DND-41 (cell line): ENCODE data around the gene SNPH.

ENCODE experiments used
- ATAC-seq: fragments of 200-7000 bp; cut with Tn5 transposase; 3 replicates; pipeline ENCODE4 v1.9.1; 2021; ENCODE audit warnings: low read depth; ENCODE audit not compliant: insufficient read depth
- DNase-seq: peaks from one replicate; pipeline ENCODE4 v3.0.0-alpha.2; 2020
- H2AFZ ChIP-seq: 2 replicates; pipeline ENCODE4 v1.6.0; 2012; ENCODE audit warnings: low read depth, low read length
- H3K27ac ChIP-seq: 2 replicates; pipeline ENCODE4 v1.5.1; 2012; ENCODE audit warnings: low read length, inconsistent platforms
- H3K27me3 ChIP-seq: fragments of 200-600 bp; sonication (generic); 2 replicates; pipeline ENCODE4 v1.6.0; 2012; ENCODE audit warnings: low read length, mild to moderate bottlenecking, inconsistent platforms; ENCODE audit not compliant: insufficient read depth, poor library complexity
- H3K36me3 ChIP-seq: 2 replicates; pipeline ENCODE4 v1.5.1; 2012; ENCODE audit warnings: low read length, inconsistent platforms; ENCODE audit not compliant: insufficient read depth
- H3K4me1 ChIP-seq: 2 replicates; pipeline ENCODE4 v1.5.1; 2012; ENCODE audit warnings: mild to moderate bottlenecking, low read length; ENCODE audit not compliant: insufficient read depth
- H3K4me2 ChIP-seq: 2 replicates; pipeline ENCODE4 v1.6.0; 2012; ENCODE audit warnings: mild to moderate bottlenecking, moderate library complexity, low read length, inconsistent platforms; ENCODE audit not compliant: insufficient read depth
- H3K4me3 ChIP-seq, 2 experiments: fragments of 200-600 bp in 1 of 2; shearing (Covaris generic) in 1 of 2; 2 replicates each; pipeline ENCODE4 v1.5.1; 2012 to 2016; ENCODE audit warnings: inconsistent platforms in 2 of 2, low read length in 2 of 2, mild to moderate bottlenecking in 2 of 2, low read depth in 1 of 2, moderate library complexity in 1 of 2
- H3K79me2 ChIP-seq: 2 replicates; pipeline ENCODE4 v1.6.0; 2012; ENCODE audit warnings: low read length, inconsistent platforms; ENCODE audit not compliant: insufficient read depth
- H3K9ac ChIP-seq: 2 replicates; pipeline ENCODE4 v1.6.0; 2012; ENCODE audit warnings: low read depth, mild to moderate bottlenecking, inconsistent platforms, low read length, moderate library complexity
- H3K9me3 ChIP-seq: 2 replicates; pipeline ENCODE4 v1.5.1; 2012; ENCODE audit warnings: low read length, moderate library complexity, mild to moderate bottlenecking, inconsistent platforms; ENCODE audit not compliant: insufficient read depth, severe bottlenecking
- H4K20me1 ChIP-seq: 2 replicates; pipeline ENCODE4 v1.6.0; 2012; ENCODE audit warnings: low read length; ENCODE audit not compliant: insufficient read depth
- CTCF ChIP-seq: IDR thresholded peaks from 2 replicates; pipeline ENCODE4 v1.5.1; 2012; ENCODE audit warnings: borderline replicate concordance, low read length, moderate library complexity, mild to moderate bottlenecking; ENCODE audit not compliant: poor library complexity, severe bottlenecking; ENCODE audit errors: extremely low read depth
- EZH2 ChIP-seq: IDR thresholded peaks from 3 replicates; pipeline ENCODE4 v1.6.1; 2012; ENCODE audit warnings: borderline replicate concordance, low read depth, mild to moderate bottlenecking, moderate library complexity, low read length, inconsistent platforms; ENCODE audit not compliant: severe bottlenecking

Gene SNPH

GRCh38 chr20:1267809-1268374 is 1.8 kb downstream of the SNPH start:
- H3K9ac ChIP-seq = no peak overlapping the region
- peaks cover 19% of the 10 kb centered on the region for H3K4me1 ChIP-seq
- no peak overlapping the region for H3K27ac ChIP-seq
- DNase-seq = no peak
- H2AFZ ChIP-seq = no peak overlapping the region
- H3K4me2 ChIP-seq = no peak overlapping the region
- H3K4me3 ChIP-seq = no peak overlapping the region
- H3K9me3 ChIP-seq = peaks cover 3% of the 10 kb centered on the region
- H3K27me3 ChIP-seq = peaks cover 58% of the 10 kb centered on the region
- no peaks in the 10 kb centered on the region for H3K36me3 ChIP-seq
- H3K79me2 ChIP-seq = no peaks in the 10 kb centered on the region
- H4K20me1 ChIP-seq = 0 out of 2 replicates have a peak, but pooled peaks cover 10% of the 10 kb centered on the region
- ATAC-seq = no peak
- TF ChIP-seq EZH2 = no peak
- no peak for TF ChIP-seq CTCF

- peaks cover 60% of the 10 kb centered on the region for H3K27me3 ChIP-seq
- H3K4me3 ChIP-seq = no peak overlapping the region
- DNase-seq = no peak
- H2AFZ ChIP-seq = no peak overlapping the region
- H4K20me1 ChIP-seq = 0 out of 2 replicates have a peak, but pooled peaks cover 10% of the 10 kb centered on the region
- H3K36me3 ChIP-seq = no peaks in the 10 kb centered on the region
- H3K9ac ChIP-seq = no peak overlapping the region
- H3K4me1 ChIP-seq = peaks cover 19% of the 10 kb centered on the region
- no peaks in the 10 kb centered on the region for H3K79me2 ChIP-seq
- TF ChIP-seq CTCF (no peak), EZH2 (no peak)
- H3K9me3 ChIP-seq = no peaks in the 10 kb centered on the region
- ATAC-seq = no peak
- H3K27ac ChIP-seq = no peak overlapping the region
- H3K4me2 ChIP-seq = no peak overlapping the region
These were observed 3.1 kb downstream of the SNPH start for GRCh38 chr20:1269235-1269634.

GRCh38 chr20:1269850-1270249 is 3.8 kb downstream of the SNPH start:
- Histone ChIP-seq H4K20me1 (0 out of 2 replicates have a peak, but pooled peaks cover 10% of the 10 kb centered on the region), H2AFZ (no peak overlapping the region), H3K4me3 (no peak overlapping the region), H3K9me3 (no peaks in the 10 kb centered on the region), H3K4me2 (no peak overlapping the region), H3K27ac (no peak overlapping the region), H3K4me1 (peaks cover 19% of the 10 kb centered on the region), H3K79me2 (no peaks in the 10 kb centered on the region), H3K9ac (no peak overlapping the region), H3K36me3 (no peaks in the 10 kb centered on the region), H3K27me3 (peaks cover 54% of the 10 kb centered on the region)
- TF ChIP-seq CTCF (no peak), EZH2 (no peak)
- DNase-seq (no peak), ATAC-seq (no peak)
